ENCODE measurements around the gene IPO5. TPM values are rescaled to one million over a fixed set of nuclear protein-coding genes. Genes with fewer than 3 reads are reported as not detected.

The IPO5 gene
- total RNA-seq, 1 donor from 2014 or later = 727 TPM

DNA sequence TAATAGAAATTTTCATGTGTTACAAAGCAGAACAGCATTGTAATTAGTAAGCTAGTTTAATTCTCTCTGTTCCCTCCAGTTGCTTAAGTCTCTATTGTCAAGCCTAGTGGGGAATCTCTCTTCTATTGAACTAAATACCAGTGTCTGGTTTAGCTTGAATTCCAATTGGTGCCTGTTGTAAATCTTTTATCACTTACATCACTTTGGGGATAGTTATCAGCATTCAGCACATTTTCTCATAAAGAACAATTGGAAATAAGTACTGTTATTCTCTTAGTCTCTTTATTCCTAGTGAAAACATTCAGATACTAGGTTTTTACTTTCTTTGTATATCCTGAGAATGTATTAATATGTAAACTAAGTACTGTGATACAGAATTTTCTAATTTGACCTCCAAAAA, 25.2 kb downstream of the IPO5 start:
- Histone ChIP-seq H2AFZ (replicated peaks) (no peak overlapping the region), H4K20me1 (ENCODE audit: low read depth) (peaks cover 37% of the 10 kb centered on the region), H3K9me3 (ENCODE audit: low read depth) (no peaks in the 10 kb centered on the region), H3K27ac (peak overlapping the region; percentile 43), H3K27me3 (no peaks in the 10 kb centered on the region), H3K9ac (peak overlapping the region; percentile 87), H3K4me1 (peaks cover 11% of the 10 kb centered on the region), H3F3A (ENCODE audit: low read depth) (peaks cover 34% of the 10 kb centered on the region), H3K4me2 (peak overlapping the region; percentile 92), H3K36me3 (peaks cover 27% of the 10 kb centered on the region), H3K4me3 (peak overlapping the region; percentile 86), H3K79me2 (ENCODE audit: low read depth) (peaks cover 69% of the 10 kb centered on the region)
- Mint-ChIP-seq H3K4me3 (peak overlapping the region; percentile 95), H3K4me1 (peaks cover 35% of the 10 kb centered on the region), H3K27ac (no peak overlapping the region), H3K9me3 (no peaks in the 10 kb centered on the region), H3K36me3 (peaks cover 4% of the 10 kb centered on the region), H3K27me3 (ENCODE audit: insufficient read depth, low read depth) (peaks cover 2% of the 10 kb centered on the region)
- peak; percentile 85 for DNase-seq (ENCODE audit: low spot score)
- no peak for TF ChIP-seq EZH2phosphoT487 (IDR thresholded peaks at IDR 0.05)
- TF ChIP-seq EZH2 (IDR thresholded peaks at IDR 0.05) = no peak
- TF ChIP-seq, protein P1, sequence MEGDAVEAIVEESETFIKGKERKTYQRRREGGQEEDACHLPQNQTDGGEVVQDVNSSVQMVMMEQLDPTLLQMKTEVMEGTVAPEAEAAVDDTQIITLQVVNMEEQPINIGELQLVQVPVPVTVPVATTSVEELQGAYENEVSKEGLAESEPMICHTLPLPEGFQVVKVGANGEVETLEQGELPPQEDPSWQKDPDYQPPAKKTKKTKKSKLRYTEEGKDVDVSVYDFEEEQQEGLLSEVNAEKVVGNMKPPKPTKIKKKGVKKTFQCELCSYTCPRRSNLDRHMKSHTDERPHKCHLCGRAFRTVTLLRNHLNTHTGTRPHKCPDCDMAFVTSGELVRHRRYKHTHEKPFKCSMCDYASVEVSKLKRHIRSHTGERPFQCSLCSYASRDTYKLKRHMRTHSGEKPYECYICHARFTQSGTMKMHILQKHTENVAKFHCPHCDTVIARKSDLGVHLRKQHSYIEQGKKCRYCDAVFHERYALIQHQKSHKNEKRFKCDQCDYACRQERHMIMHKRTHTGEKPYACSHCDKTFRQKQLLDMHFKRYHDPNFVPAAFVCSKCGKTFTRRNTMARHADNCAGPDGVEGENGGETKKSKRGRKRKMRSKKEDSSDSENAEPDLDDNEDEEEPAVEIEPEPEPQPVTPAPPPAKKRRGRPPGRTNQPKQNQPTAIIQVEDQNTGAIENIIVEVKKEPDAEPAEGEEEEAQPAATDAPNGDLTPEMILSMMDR (IDR thresholded peaks at IDR 0.05) = no peak

DNA sequence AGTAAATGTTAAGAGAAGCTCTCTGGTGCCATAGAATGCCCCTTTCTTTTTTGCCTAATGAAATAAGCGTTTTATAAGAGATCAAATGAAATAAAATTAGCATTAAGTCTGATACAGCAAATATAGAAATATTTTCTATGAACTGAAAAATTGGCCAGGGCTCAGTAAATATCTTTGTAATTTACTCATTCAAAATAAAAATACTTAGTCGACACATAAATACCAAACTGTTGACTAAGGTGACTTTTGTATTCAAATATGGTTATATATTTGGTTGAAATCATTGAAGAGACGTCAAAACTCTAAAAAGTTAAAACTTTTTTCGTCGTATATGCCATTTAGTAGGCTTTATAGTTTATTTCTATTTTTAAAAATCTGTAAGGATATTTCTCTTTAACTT, 25.6 kb downstream of the IPO5 start:
- TF ChIP-seq, protein P1 (IDR thresholded peaks at IDR 0.05) = no peak
- no peak for TF ChIP-seq EZH2phosphoT487 (IDR thresholded peaks at IDR 0.05)
- peaks cover 35% of the 10 kb centered on the region for H3K4me1 Mint-ChIP-seq
- peak overlapping the region; percentile 92 for H3K4me2 ChIP-seq

DNA sequence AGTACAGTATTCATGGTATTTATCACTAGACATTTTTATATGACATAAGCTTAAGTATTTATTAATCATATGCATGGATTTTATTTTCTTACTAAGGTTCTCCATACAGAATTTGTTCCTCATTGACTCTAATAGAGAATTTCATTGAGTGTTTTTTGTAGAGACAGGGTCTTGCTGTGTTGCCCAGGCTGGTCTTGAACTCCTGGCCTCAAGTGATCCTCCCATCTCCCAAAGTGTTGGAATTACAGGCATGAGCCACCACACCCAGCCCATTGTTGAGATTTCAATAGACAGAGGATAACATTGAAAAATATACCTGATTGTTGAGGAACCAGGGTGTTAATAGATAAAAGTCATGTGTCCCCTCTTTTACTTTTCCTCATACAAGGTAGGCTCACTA, 26.1 kb downstream of the IPO5 start:
- Histone ChIP-seq H3F3A (ENCODE audit: low read depth) (peaks cover 34% of the 10 kb centered on the region), H2AFZ (replicated peaks) (no peak overlapping the region), H3K9ac (no peak overlapping the region), H3K4me3 (peak overlapping the region; percentile 86), H3K36me3 (peaks cover 32% of the 10 kb centered on the region), H3K79me2 (ENCODE audit: low read depth) (peaks cover 76% of the 10 kb centered on the region), H3K9me3 (ENCODE audit: low read depth) (no peaks in the 10 kb centered on the region), H3K27me3 (no peaks in the 10 kb centered on the region), H3K4me2 (peak overlapping the region; percentile 92), H3K27ac (peak overlapping the region; percentile 43), H3K4me1 (peaks cover 11% of the 10 kb centered on the region), H4K20me1 (ENCODE audit: low read depth) (peaks cover 37% of the 10 kb centered on the region)
- Mint-ChIP-seq H3K27me3 (ENCODE audit: insufficient read depth, low read depth) (peaks cover 2% of the 10 kb centered on the region), H3K36me3 (peaks cover 4% of the 10 kb centered on the region), H3K4me3 (no peak overlapping the region), H3K27ac (no peak overlapping the region), H3K9me3 (no peaks in the 10 kb centered on the region), H3K4me1 (peaks cover 34% of the 10 kb centered on the region)
- no peak for DNase-seq (ENCODE audit: low spot score)
- TF ChIP-seq, protein P1 (IDR thresholded peaks at IDR 0.05) = no peak
- TF ChIP-seq EZH2phosphoT487 (IDR thresholded peaks at IDR 0.05) (no peak), EZH2 (IDR thresholded peaks at IDR 0.05) (no peak)

More for the DNA sequence above, 25.6 kb downstream of the IPO5 start:
- Histone ChIP-seq H4K20me1 (ENCODE audit: low read depth) (peaks cover 37% of the 10 kb centered on the region), H3K27me3 (no peaks in the 10 kb centered on the region), H3K9me3 (ENCODE audit: low read depth) (no peaks in the 10 kb centered on the region), H3K4me1 (peaks cover 11% of the 10 kb centered on the region), H3K36me3 (peaks cover 28% of the 10 kb centered on the region), H2AFZ (replicated peaks) (no peak overlapping the region), H3K9ac (no peak overlapping the region), H3K4me3 (peak overlapping the region; percentile 86), H3K27ac (peak overlapping the region; percentile 43), H3K79me2 (ENCODE audit: low read depth) (peaks cover 71% of the 10 kb centered on the region), H3F3A (ENCODE audit: low read depth) (peaks cover 34% of the 10 kb centered on the region)
- no peaks in the 10 kb centered on the region for H3K9me3 Mint-ChIP-seq
- H3K36me3 Mint-ChIP-seq = peaks cover 4% of the 10 kb centered on the region
- DNase-seq (ENCODE audit: low spot score) = no peak
- H3K27me3 Mint-ChIP-seq (ENCODE audit: insufficient read depth, low read depth) = peaks cover 2% of the 10 kb centered on the region
- H3K4me3 Mint-ChIP-seq = peak overlapping the region; percentile 95
- no peak overlapping the region for H3K27ac Mint-ChIP-seq

All from neural progenitor cell (in vitro differentiated cells).